ENCODE results near the gene ZFHX3. TPM values are rescaled to one million over a fixed set of nuclear protein-coding genes. Genes with fewer than 3 reads are reported as not detected.

ZFHX3 gene
- total and polyA plus RNA-seq, 2 donors (not counting 3 experiments of a cell fraction or from before 2014, with no cell fraction given), result 3.7 to 18.8 TPM

- intact Hi-C loops (cut with micrococcal nuclease), result loop anchor here (10.0 kb wide), 1 partner anchor 759 kb away; no protein-coding TSS in a partner anchor
- Histone ChIP-seq H3K79me2 (ENCODE audit: control insufficient read depth, insufficient read depth, low read length) (peaks cover 84% of the 10 kb centered on the region), H3K4me2 (ENCODE audit: insufficient read depth, low read length) (peak overlapping the region; percentile 5), H3K27ac (ENCODE audit: insufficient read depth, low read depth, low read length) (peak overlapping the region; percentile 100), H3K4me3 (replicated peaks in 1 of 3; ENCODE audit: insufficient read depth in 1 of 3, low read depth in 1 of 3, low read length in 3 of 3) (no peak overlapping the region), H3K9ac (replicated peaks; ENCODE audit: extremely low read depth, insufficient read depth, low read length) (peak overlapping the region; percentile 91), H3K9me3 (replicated peaks; ENCODE audit: control insufficient read depth, insufficient read depth, low read length) (no peaks in the 10 kb centered on the region), H2AFZ (ENCODE audit: low read depth, low read length) (no peak overlapping the region), H3K4me1 (ENCODE audit: control insufficient read depth, extremely low read depth, insufficient read depth, low read length) (peaks cover 60% of the 10 kb centered on the region), H3K27me3 (ENCODE audit: control insufficient read depth in 2 of 2, insufficient read depth in 2 of 2, low read length in 2 of 2) (no peaks in the 10 kb centered on the region), H3K36me3 (ENCODE audit: control insufficient read depth in 2 of 2, extremely low read depth in 1 of 2, insufficient read depth in 2 of 2, low read length in 2 of 2) (no peaks in the 10 kb centered on the region), H4K20me1 (replicated peaks; ENCODE audit: control insufficient read depth, extremely low read depth, insufficient read depth, low read length) (no peaks in the 10 kb centered on the region), H3K9me1 (replicated peaks; ENCODE audit: control insufficient read depth, extremely low read depth, insufficient read depth, low read length) (no peaks in the 10 kb centered on the region)
- dilution Hi-C loops (cut with MboI; ENCODE audit: extremely low pct_ligation_motif_present, low sequenced_read_pairs), result no loop called here
- CTCF ChIA-PET, result interaction anchor here (0.7 to 8.0 kb wide), 11 partner anchors 14 to 825 kb away, joined by 3 to 55 read pairs (median 4); no protein-coding TSS in a partner anchor
- POLR2A ChIA-PET, result interaction anchor here (1.0 kb wide), 1 partner anchor 10 kb away, joined by 3 read pairs; no protein-coding TSS in a partner anchor
- FAIRE-seq, result no peak
- no peak for DNase-seq (ENCODE audit: low read depth, low spot score)
- TF ChIP-seq POLR2AphosphoS5 (IDR thresholded peaks at IDR 0.05; ENCODE audit: insufficient read depth, low read depth, low read length) (no peak), FOS (IDR thresholded peaks at IDR 0.05; ENCODE audit: borderline replicate concordance, insufficient read depth, low read length) (no peak), EZH2 (IDR thresholded peaks at IDR 0.05; ENCODE audit: borderline replicate concordance, low read depth, low read length, severe bottlenecking) (no peak), MYC (IDR thresholded peaks at IDR 0.05; ENCODE audit: low read depth, low read length) (no peak), JUN (IDR thresholded peaks at IDR 0.05; ENCODE audit: borderline replicate concordance, insufficient read depth, insufficient read length, low read depth) (no peak), POLR2A (IDR thresholded peaks at IDR 0.05; ENCODE audit: low read depth, low read length) (no peak), GATA2 (IDR thresholded peaks at IDR 0.05; ENCODE audit: insufficient read depth, insufficient read length, low read depth, low read length) (no peak)
- TF ChIP-seq, protein P1, sequence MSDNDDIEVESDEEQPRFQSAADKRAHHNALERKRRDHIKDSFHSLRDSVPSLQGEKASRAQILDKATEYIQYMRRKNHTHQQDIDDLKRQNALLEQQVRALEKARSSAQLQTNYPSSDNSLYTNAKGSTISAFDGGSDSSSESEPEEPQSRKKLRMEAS (IDR thresholded peaks at IDR 0.05; ENCODE audit: insufficient read depth, insufficient read length), result no peak
- TF ChIP-seq, protein P2, sequence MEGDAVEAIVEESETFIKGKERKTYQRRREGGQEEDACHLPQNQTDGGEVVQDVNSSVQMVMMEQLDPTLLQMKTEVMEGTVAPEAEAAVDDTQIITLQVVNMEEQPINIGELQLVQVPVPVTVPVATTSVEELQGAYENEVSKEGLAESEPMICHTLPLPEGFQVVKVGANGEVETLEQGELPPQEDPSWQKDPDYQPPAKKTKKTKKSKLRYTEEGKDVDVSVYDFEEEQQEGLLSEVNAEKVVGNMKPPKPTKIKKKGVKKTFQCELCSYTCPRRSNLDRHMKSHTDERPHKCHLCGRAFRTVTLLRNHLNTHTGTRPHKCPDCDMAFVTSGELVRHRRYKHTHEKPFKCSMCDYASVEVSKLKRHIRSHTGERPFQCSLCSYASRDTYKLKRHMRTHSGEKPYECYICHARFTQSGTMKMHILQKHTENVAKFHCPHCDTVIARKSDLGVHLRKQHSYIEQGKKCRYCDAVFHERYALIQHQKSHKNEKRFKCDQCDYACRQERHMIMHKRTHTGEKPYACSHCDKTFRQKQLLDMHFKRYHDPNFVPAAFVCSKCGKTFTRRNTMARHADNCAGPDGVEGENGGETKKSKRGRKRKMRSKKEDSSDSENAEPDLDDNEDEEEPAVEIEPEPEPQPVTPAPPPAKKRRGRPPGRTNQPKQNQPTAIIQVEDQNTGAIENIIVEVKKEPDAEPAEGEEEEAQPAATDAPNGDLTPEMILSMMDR (IDR thresholded peaks at IDR 0.05; ENCODE audit: extremely low read depth in 1 of 2, insufficient read depth in 1 of 2, low read depth in 1 of 2, low read length in 2 of 2), result no peak
- no TSS peak for BruUV-seq (replicated peaks)
Measured at GRCh38 chr16:73054125-73054484, 6.2 kb upstream of the ZFHX3 start.

Data from endothelial cell of umbilical vein (primary cell).